Glutamatergic neuron (in vitro differentiated cells): ENCODE data around the gene TMC1. TPM values are rescaled to one million over a fixed set of nuclear protein-coding genes. Genes with fewer than 3 reads are reported as not detected.
"Not testable (repeated sequence)": the region's sequence is repeated elsewhere in the genome, so short reads cannot be mapped to it uniquely, and the experiment has no call there.

Experiments used
- DNase-seq: peaks from one replicate; pipeline ENCODE4 v3.0.0; 2022
- H3K27ac Mint-ChIP-seq: one replicate; pipeline ENCODE4 v1.8.0; 2020; ENCODE audit warnings: mild to moderate bottlenecking, mixed read lengths, inconsistent platforms; ENCODE audit not compliant: unreplicated experiment
- H3K27me3 Mint-ChIP-seq: one replicate; pipeline ENCODE4 v1.8.0; 2020; ENCODE audit warnings: mild to moderate bottlenecking, moderate library complexity, mixed read lengths, inconsistent platforms; ENCODE audit not compliant: unreplicated experiment
- H3K36me3 Mint-ChIP-seq: one replicate; pipeline ENCODE4 v1.8.0; 2020; ENCODE audit warnings: mild to moderate bottlenecking, mixed read lengths, inconsistent platforms; ENCODE audit not compliant: unreplicated experiment
- H3K4me1 Mint-ChIP-seq: one replicate; pipeline ENCODE4 v1.8.0; 2020; ENCODE audit warnings: mild to moderate bottlenecking, low read depth, mixed read lengths, inconsistent platforms; ENCODE audit not compliant: unreplicated experiment
- H3K4me3 Mint-ChIP-seq: one replicate; pipeline ENCODE4 v1.8.0; 2020; ENCODE audit warnings: mild to moderate bottlenecking, mixed read lengths, inconsistent platforms; ENCODE audit not compliant: unreplicated experiment
- H3K9me3 Mint-ChIP-seq: one replicate; pipeline ENCODE4 v1.8.0; 2020; ENCODE audit warnings: mild to moderate bottlenecking, moderate library complexity, mixed read lengths, inconsistent platforms; ENCODE audit not compliant: unreplicated experiment
- CTCF ChIP-seq: fragments of 200-600 bp; sonication (generic); IDR thresholded peaks from one replicate; pipeline ENCODE4 v1.5.0; 2021; ENCODE audit not compliant: partially characterized antibody, unreplicated experiment
- total RNA-seq: library from RNA; stranded (reverse); fragmentation: NEBNext Ultra II Directional; extraction: Animal tissue kit (Norgen Biotek cat#: 25700); gene quantifications from one replicate; pipeline ENCODE4 v1.2.1, GENCODE V29; 2021; ENCODE audit not compliant: unreplicated experiment

TMC1 gene
- total RNA-seq, 1 donor from 2014 or later, result not detected

- no peaks in the 10 kb centered on the region for H3K4me1 Mint-ChIP-seq
- H3K36me3 Mint-ChIP-seq, result peaks cover 6% of the 10 kb centered on the region
- no peak for DNase-seq
- peaks cover 2% of the 10 kb centered on the region for H3K27me3 Mint-ChIP-seq
- no peak overlapping the region for H3K27ac Mint-ChIP-seq
- no peak for TF ChIP-seq CTCF
- H3K4me3 Mint-ChIP-seq, result no peak overlapping the region
- H3K9me3 Mint-ChIP-seq, result peaks cover 2% of the 10 kb centered on the region
Measured at GRCh38 chr9:72539824-72540347, 18.5 kb downstream of the TMC1 start.

GRCh38 chr9:72540348-72540873 lies 19.0 kb downstream of the TMC1 start:
- TF ChIP-seq CTCF, result no peak
- peaks cover 6% of the 10 kb centered on the region for H3K36me3 Mint-ChIP-seq
- peaks cover 2% of the 10 kb centered on the region for H3K27me3 Mint-ChIP-seq
- no peak overlapping the region for H3K27ac Mint-ChIP-seq
- no peak for DNase-seq
- no peaks in the 10 kb centered on the region for H3K4me1 Mint-ChIP-seq
- peaks cover 2% of the 10 kb centered on the region for H3K9me3 Mint-ChIP-seq
- H3K4me3 Mint-ChIP-seq, result no peak overlapping the region

GRCh38 chr9:72542537-72542833 lies 21.1 kb downstream of the TMC1 start:
- not testable (repeated sequence) for H3K9me3 Mint-ChIP-seq, H3K4me3 Mint-ChIP-seq, H3K27ac Mint-ChIP-seq, H3K36me3 Mint-ChIP-seq, H3K4me1 Mint-ChIP-seq, H3K27me3 Mint-ChIP-seq, DNase-seq

- Mint-ChIP-seq H3K27ac (no peak overlapping the region), H3K9me3 (peaks cover 2% of the 10 kb centered on the region), H3K4me1 (no peaks in the 10 kb centered on the region), H3K27me3 (peaks cover 2% of the 10 kb centered on the region), H3K4me3 (no peak overlapping the region), H3K36me3 (no peaks in the 10 kb centered on the region)
- TF ChIP-seq CTCF, result no peak
- DNase-seq, result no peak
Measured at GRCh38 chr9:72542917-72543316, 21.5 kb downstream of the TMC1 start.

GRCh38 chr9:72551306-72551705 lies 29.9 kb downstream of the TMC1 start:
- no peak for DNase-seq
- TF ChIP-seq CTCF, result no peak
- no peak overlapping the region for H3K27ac Mint-ChIP-seq
- peaks cover 2% of the 10 kb centered on the region for H3K9me3 Mint-ChIP-seq
- no peak overlapping the region for H3K4me3 Mint-ChIP-seq
- no peaks in the 10 kb centered on the region for H3K4me1 Mint-ChIP-seq
- no peaks in the 10 kb centered on the region for H3K27me3 Mint-ChIP-seq
- no peaks in the 10 kb centered on the region for H3K36me3 Mint-ChIP-seq
